Measurements from ENCODE around the gene ARID1B.

ARID1B gene

DNA sequence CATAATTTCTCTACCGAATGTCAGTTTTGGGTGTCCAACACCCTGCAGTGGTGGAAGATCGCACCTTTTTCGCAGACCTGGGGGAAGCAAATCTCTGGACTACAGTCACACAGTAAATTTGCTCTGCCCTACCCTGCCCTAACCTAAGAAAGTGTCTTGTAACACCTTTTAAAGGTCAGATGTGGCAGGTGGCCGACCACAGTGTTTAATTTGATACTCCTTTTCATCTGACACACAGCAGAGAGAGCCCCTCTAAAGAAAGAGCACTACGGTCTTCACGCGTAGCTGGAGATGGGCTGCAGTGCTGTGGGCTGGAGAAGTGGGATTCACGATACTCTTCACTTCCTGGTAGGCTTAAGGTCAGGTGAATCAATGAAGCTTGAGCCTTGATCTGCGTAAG, 436.2 kb downstream of the ARID1B start:
- TF ChIP-seq CTCF (IDR thresholded peaks at IDR 0.05; ENCODE audit: poor library complexity, severe bottlenecking): no peak
- no peaks in the 10 kb centered on the region for H3K27me3 ChIP-seq (ENCODE audit: insufficient read depth, poor library complexity, severe bottlenecking)
- ATAC-seq (ENCODE audit: low read depth): no peak

DNA sequence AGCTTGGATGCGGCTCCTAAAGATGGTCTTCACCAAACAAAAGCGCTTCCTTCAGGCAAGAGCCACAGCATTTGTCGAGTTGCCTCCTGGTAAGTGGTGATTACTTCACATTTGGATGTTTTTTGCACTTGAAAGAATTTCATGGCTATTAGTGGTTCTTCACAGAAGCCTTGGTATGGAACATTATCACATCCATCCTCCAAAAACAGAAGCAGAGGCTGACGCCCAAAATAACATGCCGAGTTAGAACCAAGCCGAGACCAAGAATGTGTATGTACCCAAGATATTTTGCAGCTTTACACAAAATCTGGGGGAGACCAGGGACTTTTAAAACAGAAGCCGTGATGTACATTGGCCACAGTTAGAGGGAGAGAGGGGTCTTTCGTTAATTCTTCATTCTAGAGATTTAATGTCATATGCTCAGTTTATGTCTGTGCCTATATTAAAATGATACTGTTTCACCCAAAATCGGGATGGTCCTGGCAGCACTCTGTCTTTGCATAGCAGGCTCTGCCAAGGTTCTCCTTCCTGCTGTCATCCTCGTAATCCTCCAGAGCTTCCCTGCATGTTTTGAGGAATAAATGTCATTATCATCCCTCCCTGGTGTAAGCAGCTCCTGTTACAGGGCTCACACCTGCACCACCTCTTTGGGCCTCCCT, 436.9 kb downstream of the ARID1B start:
- TF ChIP-seq CTCF (IDR thresholded peaks at IDR 0.05; ENCODE audit: poor library complexity, severe bottlenecking): no peak
- H3K36me3 ChIP-seq (ENCODE audit: low read depth): no peaks in the 10 kb centered on the region
- H3K27me3 ChIP-seq (ENCODE audit: insufficient read depth, poor library complexity, severe bottlenecking): no peaks in the 10 kb centered on the region
- DNase-seq (ENCODE audit: low spot score): no peak
- H3K4me3 ChIP-seq (ENCODE audit: severe bottlenecking): no peak overlapping the region
- H3K27ac ChIP-seq (ENCODE audit: poor library complexity, severe bottlenecking): no peak overlapping the region
- no peaks in the 10 kb centered on the region for H3K9me3 ChIP-seq (ENCODE audit: severe bottlenecking)
- no peak for ATAC-seq (ENCODE audit: low read depth)
- no peaks in the 10 kb centered on the region for H3K4me1 ChIP-seq (ENCODE audit: insufficient read depth, poor library complexity, severe bottlenecking)

More for the DNA sequence above, 436.2 kb downstream of the ARID1B start:
- Histone ChIP-seq H3K4me3 (ENCODE audit: severe bottlenecking) (no peak overlapping the region), H3K27ac (ENCODE audit: poor library complexity, severe bottlenecking) (no peak overlapping the region), H3K9me3 (ENCODE audit: severe bottlenecking) (no peaks in the 10 kb centered on the region), H3K4me1 (ENCODE audit: insufficient read depth, poor library complexity, severe bottlenecking) (no peaks in the 10 kb centered on the region), H3K36me3 (ENCODE audit: low read depth) (no peaks in the 10 kb centered on the region)
- no peak for DNase-seq (ENCODE audit: low spot score)

- no peak for TF ChIP-seq CTCF (IDR thresholded peaks at IDR 0.05; ENCODE audit: poor library complexity, severe bottlenecking)
- Histone ChIP-seq H3K27me3 (ENCODE audit: insufficient read depth, poor library complexity, severe bottlenecking) (no peaks in the 10 kb centered on the region), H3K4me1 (ENCODE audit: insufficient read depth, poor library complexity, severe bottlenecking) (peaks cover 12% of the 10 kb centered on the region), H3K9me3 (ENCODE audit: severe bottlenecking) (no peaks in the 10 kb centered on the region), H3K4me3 (ENCODE audit: severe bottlenecking) (no peak overlapping the region), H3K27ac (ENCODE audit: poor library complexity, severe bottlenecking) (no peak overlapping the region), H3K36me3 (ENCODE audit: low read depth) (no peaks in the 10 kb centered on the region)
- ATAC-seq (ENCODE audit: low read depth): no peak
- DNase-seq (ENCODE audit: low spot score): no peak
These were observed 438.5 kb downstream of the ARID1B start for GRCh38 chr6:157215717-157216116.

DNA sequence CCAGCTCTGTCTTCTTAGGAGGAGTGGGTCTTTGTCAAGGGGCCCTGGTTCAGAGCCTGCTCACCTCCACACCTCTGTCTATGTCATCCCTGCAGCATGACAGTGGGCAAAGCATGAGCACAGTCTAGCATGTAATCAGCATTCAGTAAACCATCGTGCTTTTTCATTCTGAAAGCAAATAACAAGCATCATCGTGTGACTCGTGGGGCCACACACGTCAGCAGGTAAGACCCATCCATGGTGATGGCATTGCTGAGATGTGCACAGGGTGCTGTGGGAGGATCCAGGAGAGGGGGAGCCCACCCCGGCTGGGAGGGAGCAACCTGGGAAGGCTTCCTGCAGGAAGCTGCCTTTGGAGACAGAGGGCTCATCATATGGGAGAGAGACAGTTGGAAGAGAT, 439.4 kb downstream of the ARID1B start:
- Histone ChIP-seq H3K4me3 (ENCODE audit: severe bottlenecking) (no peak overlapping the region), H3K4me1 (ENCODE audit: insufficient read depth, poor library complexity, severe bottlenecking) (peaks cover 16% of the 10 kb centered on the region), H3K36me3 (ENCODE audit: low read depth) (no peaks in the 10 kb centered on the region), H3K27ac (ENCODE audit: poor library complexity, severe bottlenecking) (no peak overlapping the region), H3K9me3 (ENCODE audit: severe bottlenecking) (no peaks in the 10 kb centered on the region), H3K27me3 (ENCODE audit: insufficient read depth, poor library complexity, severe bottlenecking) (no peaks in the 10 kb centered on the region)
- DNase-seq (ENCODE audit: low spot score): no peak
- no peak for TF ChIP-seq CTCF (IDR thresholded peaks at IDR 0.05; ENCODE audit: poor library complexity, severe bottlenecking)
- no peak for ATAC-seq (ENCODE audit: low read depth)

DNA sequence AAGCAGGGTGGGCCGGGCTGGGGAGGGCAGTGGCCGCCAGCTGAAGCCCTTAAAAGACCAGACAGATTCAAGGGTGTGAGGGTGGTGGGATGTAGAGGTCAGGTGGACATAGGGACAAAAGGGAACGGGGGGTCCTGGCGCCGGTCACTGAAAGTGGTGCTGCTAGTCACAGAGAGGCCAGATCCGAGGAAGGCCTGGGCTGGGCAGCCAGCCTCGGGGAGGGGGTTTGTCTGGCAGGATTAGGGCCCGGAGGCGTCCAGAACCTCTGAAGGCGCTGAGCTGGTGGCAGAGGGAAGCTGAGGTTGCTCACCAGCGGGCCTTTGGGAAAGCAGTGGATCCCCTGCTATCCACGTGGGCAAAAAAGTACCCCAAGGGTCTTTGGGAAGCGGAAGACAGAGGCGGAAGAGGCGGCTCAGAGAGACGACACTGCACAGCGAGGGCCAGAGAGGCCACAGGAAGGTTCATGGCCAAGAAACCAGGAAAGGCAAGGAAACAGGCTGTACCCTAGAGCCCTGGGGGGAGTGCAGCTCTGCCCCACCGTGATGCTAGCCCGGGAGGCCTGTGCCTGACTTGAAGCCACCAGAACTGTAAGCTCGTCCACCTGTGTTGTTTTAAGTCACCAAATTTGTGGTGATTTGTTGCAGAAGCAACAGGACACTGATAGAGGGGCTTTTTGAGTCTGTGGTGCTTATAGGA, 440.2 kb downstream of the ARID1B start:
- Histone ChIP-seq H3K36me3 (ENCODE audit: low read depth) (no peaks in the 10 kb centered on the region), H3K4me1 (ENCODE audit: insufficient read depth, poor library complexity, severe bottlenecking) (peaks cover 16% of the 10 kb centered on the region), H3K9me3 (ENCODE audit: severe bottlenecking) (no peaks in the 10 kb centered on the region), H3K4me3 (ENCODE audit: severe bottlenecking) (no peak overlapping the region), H3K27ac (ENCODE audit: poor library complexity, severe bottlenecking) (no peak overlapping the region), H3K27me3 (ENCODE audit: insufficient read depth, poor library complexity, severe bottlenecking) (no peaks in the 10 kb centered on the region)
- no peak for TF ChIP-seq CTCF (IDR thresholded peaks at IDR 0.05; ENCODE audit: poor library complexity, severe bottlenecking)
- DNase-seq (ENCODE audit: low spot score) (no peak), ATAC-seq (ENCODE audit: low read depth) (no peak)
